ENCODE data around the gene ZNF107.

GRCh38 chr7:64639267-64640001 lies 26.5 kb upstream of the ZNF107 start:
- peak; percentile 67 for TF ChIP-seq CTCF (conservative IDR thresholded peaks at IDR 0.05; ENCODE audit: low read length)
- TF ChIP-seq EZH2phosphoT487 (IDR thresholded peaks at IDR 0.05; ENCODE audit: borderline replicate concordance, low read depth, low read length): no peak

Measured in OCI-LY7 (cell line).